ENCODE results near the gene RPRD1B. TPM values are rescaled to one million over a fixed set of nuclear protein-coding genes. Genes with fewer than 3 reads are reported as not detected.

RPRD1B gene
- total RNA-seq, 2 donors from 2014 or later, result 60.1 to 75.8 TPM

GRCh38 chr20:38023181-38024001 is 10.2 kb upstream of the RPRD1B start:
- peaks cover 0 to 5% of the 10 kb centered on the region in 2 donors for H3K9me3 ChIP-seq
- TF ChIP-seq, protein P1, sequence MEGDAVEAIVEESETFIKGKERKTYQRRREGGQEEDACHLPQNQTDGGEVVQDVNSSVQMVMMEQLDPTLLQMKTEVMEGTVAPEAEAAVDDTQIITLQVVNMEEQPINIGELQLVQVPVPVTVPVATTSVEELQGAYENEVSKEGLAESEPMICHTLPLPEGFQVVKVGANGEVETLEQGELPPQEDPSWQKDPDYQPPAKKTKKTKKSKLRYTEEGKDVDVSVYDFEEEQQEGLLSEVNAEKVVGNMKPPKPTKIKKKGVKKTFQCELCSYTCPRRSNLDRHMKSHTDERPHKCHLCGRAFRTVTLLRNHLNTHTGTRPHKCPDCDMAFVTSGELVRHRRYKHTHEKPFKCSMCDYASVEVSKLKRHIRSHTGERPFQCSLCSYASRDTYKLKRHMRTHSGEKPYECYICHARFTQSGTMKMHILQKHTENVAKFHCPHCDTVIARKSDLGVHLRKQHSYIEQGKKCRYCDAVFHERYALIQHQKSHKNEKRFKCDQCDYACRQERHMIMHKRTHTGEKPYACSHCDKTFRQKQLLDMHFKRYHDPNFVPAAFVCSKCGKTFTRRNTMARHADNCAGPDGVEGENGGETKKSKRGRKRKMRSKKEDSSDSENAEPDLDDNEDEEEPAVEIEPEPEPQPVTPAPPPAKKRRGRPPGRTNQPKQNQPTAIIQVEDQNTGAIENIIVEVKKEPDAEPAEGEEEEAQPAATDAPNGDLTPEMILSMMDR (IDR thresholded peaks at IDR 0.05), result no peak
- no peak overlapping the region for H3K4me3 ChIP-seq
- DNase-seq (ENCODE audit: low spot score), result no peak
- no peak overlapping the region for H3K27ac ChIP-seq
- peaks cover 0 to 11% of the 10 kb centered on the region in 2 donors for H3K4me1 ChIP-seq
- peaks cover 10% of the 10 kb centered on the region for H3K36me3 ChIP-seq
- H3K27me3 ChIP-seq, result no peaks in the 10 kb centered on the region

DNA sequence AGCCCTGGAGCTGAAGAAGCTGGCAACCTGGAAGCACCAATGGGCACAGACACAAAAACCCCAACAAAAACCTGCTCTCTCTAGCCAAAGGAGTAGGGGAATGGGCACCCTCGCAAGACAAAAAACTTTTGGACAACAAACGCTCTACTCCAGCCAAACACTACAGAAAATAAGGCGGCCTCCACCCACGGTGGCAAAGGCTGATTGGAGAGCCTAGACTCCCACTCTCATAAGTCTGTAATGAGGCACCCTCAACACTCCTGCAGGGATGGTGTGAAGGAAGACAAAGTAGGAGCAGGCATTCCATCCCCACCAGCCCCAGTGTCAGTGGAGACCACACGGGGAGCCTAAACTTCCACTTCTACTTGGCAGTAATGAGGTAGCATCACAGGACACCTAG is 9.1 kb upstream of the RPRD1B start:
- Histone ChIP-seq H3K4me3 (no peak overlapping the region), H3K4me1 (peaks cover 0 to 11% of the 10 kb centered on the region in 2 donors), H3K9me3 (no peaks in the 10 kb centered on the region), H3K36me3 (peaks cover 4% of the 10 kb centered on the region), H3K27ac (no peak overlapping the region), H3K27me3 (no peaks in the 10 kb centered on the region)
- TF ChIP-seq, protein P1 (IDR thresholded peaks at IDR 0.05), result no peak
- DNase-seq (ENCODE audit: low spot score), result no peak

GRCh38 chr20:38029453-38029852 is 4.1 kb upstream of the RPRD1B start:
- H3K27ac ChIP-seq, result no peak overlapping the region
- DNase-seq (ENCODE audit: low spot score), result no peak
- no peak overlapping the region for H3K4me3 ChIP-seq
- H3K9me3 ChIP-seq, result no peaks in the 10 kb centered on the region
- H3K4me1 ChIP-seq, result peaks cover 0 to 15% of the 10 kb centered on the region in 2 donors
- H3K27me3 ChIP-seq, result no peaks in the 10 kb centered on the region
- TF ChIP-seq, protein P1 (IDR thresholded peaks at IDR 0.05), result no peak
- peaks cover 4% of the 10 kb centered on the region for H3K36me3 ChIP-seq

GRCh38 chr20:38031957-38032356 is 1.6 kb upstream of the RPRD1B start:
- Histone ChIP-seq H3K27ac (no peak overlapping the region), H3K9me3 (no peaks in the 10 kb centered on the region), H3K36me3 (no peaks in the 10 kb centered on the region), H3K27me3 (no peaks in the 10 kb centered on the region), H3K4me3 (peak overlapping the region in 1 of 2 donors; percentile 82), H3K4me1 (peaks cover 0 to 38% of the 10 kb centered on the region in 2 donors)
- DNase-seq (ENCODE audit: low spot score), result no peak
- TF ChIP-seq, protein P1 (IDR thresholded peaks at IDR 0.05), result no peak

GRCh38 chr20:38032585-38033329 is 789 bp upstream of the RPRD1B start:
- Histone ChIP-seq H3K4me1 (peaks cover 0 to 41% of the 10 kb centered on the region in 2 donors), H3K4me3 (peak overlapping the region; percentile 81 to 82), H3K27me3 (no peaks in the 10 kb centered on the region), H3K9me3 (no peaks in the 10 kb centered on the region), H3K36me3 (no peaks in the 10 kb centered on the region), H3K27ac (peak overlapping the region; percentile 93 to 94)
- no peak for DNase-seq (ENCODE audit: low spot score)
- TF ChIP-seq, protein P1 (IDR thresholded peaks at IDR 0.05), result no peak
